ENCODE data around the gene FNIP2.
"Not testable (repeated sequence)": the region's sequence is repeated elsewhere in the genome, so short reads cannot be mapped to it uniquely, and the experiment has no call there.

FNIP2 gene

DNA sequence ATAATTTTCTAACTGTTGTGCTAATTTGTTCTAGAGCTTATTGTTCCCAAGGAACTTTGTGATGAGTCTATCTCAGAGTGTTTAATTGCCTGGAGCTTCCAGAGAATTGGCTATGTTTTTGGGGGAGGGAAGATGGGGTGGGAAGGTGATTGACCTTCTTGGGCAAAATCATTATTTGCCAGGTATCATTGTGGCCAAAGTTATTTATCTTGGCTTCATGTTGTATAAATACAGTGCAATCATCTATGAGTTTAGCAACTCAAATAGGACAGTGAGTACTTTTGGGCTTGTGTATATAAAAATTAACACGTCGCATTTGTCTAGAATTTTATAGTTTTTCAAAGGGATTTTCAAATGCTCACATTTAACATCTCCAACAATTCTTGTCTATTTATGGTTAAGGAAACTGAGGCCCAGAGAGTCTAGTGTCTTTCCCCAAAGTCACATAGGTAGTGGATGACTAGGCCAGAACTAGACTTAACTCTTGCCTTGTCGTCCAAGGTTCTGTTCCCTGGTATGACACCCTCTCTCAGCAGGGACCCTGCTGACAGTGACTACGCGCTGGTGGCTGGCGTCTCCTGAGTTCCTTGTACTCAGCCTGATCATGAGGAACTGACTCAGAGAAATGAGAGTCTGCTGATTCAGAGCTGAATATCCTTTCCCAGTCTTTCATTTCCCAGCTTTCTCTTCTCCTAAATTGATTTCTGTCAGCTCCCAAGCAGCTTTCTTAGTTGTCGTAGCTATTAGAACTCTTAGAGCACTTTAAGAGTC, 27.7 kb downstream of the FNIP2 start:
- no peak for DNase-seq

DNA sequence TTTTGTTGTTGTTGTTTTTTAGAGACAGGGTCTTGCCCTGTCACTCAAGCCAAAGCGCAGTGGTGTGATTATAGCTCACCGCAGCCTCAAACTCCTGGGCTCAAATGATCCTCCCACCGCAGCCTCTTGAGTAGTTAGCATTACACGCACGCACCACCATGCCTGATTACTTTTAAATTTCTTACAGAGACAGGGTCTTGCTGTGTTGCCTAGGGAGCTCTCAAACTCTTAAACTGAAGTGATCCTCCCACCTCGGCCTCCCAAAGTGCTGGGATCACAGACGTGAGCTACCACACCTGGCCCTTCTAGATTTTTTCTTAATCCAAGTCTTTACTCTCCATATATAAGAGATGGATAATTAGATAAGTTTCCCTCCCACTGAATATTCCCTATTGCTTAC, 29.2 kb downstream of the FNIP2 start:
- no peak for DNase-seq

DNA sequence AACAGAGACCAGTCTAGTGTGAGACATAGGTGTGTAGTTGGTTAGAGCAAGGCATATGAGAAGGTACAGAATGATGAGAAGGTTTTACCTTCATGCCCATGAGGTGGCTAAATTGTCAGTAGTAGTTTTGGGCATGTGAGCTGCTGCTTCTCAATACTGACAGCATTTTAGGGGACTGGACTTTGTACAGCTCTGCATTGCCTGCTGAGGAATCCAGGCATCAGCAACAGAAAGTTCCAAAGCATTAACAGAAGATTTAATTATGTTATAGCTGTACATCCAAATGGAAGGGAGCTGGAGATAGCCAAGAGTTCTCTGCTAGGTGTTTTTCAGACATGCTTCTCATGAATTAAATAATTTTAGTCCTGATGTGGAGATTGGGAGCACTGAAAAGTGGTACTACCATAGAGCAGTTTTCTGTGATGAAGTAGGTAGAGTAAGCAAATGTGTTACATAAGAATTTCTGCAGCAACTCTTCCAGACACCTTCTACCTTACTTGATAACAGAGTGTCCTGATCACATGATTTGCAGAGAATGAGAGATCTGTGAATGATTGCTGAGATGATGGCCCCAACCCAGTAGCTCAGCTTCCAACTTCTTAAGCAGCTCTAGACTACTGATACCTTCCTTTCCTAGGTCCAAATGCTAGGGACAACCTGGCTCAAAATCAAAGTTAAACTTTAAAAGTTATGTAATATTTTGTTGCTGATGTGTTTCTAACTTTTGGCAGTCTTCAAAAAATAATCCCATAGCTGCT, 30.4 kb downstream of the FNIP2 start:
- no peak for DNase-seq

DNA sequence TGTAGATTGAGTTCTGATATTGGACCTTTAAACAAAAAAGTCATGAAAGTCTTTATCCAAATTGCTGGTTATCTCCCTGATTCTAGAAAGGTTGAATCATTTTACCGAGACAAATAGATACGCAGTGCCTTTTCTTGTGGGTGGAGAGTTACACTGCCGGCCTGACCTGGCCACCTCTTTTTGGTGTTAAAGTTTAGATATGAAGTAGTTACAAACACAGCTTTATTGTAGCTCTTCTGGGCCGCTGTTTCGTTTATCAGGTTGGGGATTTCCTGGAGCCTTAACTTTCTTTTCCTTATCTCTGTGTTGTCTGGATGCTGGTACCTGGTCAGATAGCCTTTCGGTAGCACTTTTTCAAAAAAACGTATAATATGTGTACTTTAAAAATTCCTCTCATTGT, 31.0 kb downstream of the FNIP2 start:
- DNase-seq, result no peak

DNA sequence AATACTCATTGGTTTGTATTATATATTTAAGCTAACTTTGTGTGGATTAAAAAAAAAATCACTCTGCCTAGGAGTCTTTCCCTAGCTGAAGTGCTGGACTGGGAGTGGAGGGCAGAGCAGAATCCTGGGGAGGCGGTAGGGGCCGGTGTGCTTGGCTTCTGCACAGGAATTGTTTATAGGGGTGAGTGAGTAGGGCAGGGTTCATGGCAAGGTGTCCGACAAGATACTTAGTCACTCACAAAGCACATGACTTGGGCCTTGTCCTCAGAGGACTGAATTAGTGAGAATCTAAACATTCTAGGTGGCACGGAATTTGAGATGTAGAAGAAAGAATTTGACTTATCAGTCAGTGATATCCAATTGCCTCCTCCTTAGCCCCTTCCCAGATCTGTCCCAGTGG, 32.2 kb downstream of the FNIP2 start:
- no peak for DNase-seq

DNA sequence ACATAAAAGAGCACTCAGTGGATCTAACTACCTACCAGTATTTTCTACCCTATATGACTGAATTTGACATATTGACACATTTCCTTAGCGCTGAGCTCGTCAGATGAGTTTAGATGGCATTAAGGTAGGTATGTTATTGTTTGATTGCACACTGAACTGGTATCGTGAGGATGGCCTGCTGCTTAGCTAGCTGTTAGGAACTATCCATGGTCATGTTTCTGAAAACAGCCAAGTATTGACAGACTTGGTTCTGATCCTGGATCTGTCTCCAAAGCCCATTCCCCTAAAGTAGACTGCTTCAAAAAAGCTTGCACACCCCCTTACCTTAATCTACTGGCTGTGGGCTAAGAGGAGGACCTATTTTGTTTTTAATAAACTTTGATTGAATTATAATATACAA, 32.9 kb downstream of the FNIP2 start:
- no peak for DNase-seq

DNA sequence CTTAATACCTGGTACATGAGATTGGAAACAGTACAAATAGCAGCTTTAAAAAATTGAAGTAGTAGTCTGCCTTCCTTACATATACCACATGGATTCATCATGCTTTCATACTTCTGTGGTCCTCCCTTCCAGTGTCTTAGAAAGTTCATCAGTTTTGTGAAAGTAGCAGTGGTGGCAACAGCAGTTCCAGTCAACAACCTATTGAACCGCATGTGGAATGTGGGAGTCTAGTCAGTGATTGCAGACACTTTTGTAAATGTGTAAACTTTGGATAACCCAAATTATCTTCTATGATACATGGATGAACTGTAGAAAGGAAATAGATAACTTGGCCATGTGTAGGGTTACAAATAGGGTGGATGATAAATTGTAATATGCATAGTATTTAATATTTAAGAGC, 34.1 kb downstream of the FNIP2 start:
- DNase-seq, result no peak

DNA sequence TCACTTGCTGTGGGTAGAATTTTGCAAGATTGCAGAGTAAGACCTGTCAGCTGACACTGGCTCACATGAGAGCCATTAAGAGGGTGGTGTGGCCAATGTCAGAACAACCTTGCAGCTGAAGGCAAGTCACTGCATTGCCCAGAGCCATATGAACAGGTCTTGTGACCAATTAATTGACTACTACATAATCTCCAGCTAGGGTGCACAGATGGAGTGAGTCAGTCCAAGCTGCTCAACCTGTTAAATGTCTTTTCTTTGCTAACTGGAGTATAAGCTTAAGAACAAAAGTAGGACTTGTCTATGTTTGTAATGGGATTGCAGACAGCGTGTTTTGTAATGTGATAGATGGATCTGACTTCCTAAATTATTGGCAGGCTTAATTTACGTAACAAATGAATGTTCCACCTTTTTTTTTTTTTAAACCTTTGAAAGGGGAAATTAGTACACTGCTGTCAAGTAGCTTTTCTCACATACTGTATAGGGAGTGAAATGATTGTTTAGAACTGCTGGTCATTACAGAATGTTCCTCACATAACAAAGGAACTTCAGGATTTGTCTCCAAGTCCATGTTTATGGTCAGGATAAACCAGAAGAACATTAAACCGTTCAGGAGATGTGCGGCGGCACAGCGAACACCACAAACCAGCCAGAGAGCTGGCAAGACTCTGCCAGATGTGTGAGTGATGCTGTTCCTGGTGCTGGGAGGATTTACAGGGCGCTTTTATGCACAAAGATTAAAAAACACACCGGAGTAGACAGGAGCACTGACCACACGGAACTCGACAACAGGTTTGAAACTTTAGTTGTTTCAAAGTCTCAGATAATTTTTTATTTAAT, 37.0 kb downstream of the FNIP2 start:
- DNase-seq, result no peak

DNA sequence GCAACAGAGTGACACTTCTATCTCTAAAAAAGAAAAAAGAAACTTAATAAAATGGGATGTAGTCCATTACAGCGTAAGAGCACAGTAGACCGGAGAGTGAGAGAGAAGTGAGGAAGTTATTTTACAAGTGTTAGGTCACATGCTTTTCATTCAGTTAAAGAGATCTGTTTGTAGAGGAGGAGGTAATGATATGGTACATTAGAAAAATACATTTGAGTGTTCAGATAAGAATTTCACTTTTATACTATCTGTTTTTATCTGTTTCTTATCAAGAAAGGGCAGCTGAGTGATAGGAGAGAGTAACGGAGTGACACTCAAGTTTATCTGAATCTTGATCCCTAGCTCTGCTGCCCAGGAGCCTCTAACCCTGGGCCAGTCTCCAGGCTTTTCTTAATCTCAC, 38.9 kb downstream of the FNIP2 start:
- DNase-seq, result peak; percentile 24 to 43

DNA sequence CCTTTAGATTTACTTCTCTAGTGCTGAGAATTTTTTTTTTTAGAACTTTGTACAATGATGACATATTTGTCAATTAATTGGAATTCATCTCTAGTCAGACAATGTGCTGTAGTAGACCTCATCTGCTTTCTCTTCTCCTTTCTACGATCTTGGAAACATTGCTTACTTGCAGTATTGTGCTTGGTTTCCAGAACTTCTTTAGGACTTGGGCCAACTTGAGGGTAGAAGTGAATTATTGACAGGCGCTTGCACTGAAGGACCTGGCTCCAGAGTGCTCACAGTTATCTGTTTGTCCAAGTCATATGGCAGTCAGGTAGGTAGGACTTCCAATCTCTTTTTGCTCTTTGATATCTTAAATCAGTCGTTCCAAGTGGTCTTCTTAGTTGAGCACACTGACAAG, 39.6 kb downstream of the FNIP2 start:
- DNase-seq, result no peak

DNA sequence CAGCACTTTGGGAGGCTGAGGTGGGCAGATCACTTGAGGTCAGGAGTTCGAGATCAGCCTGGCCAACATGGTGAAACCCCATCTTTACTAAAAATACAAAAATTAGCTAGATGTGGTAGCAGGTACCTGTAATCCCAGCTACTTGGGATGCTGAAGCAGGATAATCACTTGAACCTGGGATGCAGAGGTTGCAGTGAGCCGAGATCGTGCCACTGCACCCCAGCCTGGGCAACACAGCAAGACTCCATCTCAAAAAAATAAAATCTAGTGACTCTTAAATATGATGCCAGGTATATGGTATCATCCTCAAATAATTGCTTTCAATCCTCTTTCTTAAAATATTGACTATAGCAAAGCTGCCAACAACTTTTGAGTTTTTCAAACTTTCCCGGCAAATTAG, 40.4 kb downstream of the FNIP2 start:
- DNase-seq, result not testable (repeated sequence)

DNA sequence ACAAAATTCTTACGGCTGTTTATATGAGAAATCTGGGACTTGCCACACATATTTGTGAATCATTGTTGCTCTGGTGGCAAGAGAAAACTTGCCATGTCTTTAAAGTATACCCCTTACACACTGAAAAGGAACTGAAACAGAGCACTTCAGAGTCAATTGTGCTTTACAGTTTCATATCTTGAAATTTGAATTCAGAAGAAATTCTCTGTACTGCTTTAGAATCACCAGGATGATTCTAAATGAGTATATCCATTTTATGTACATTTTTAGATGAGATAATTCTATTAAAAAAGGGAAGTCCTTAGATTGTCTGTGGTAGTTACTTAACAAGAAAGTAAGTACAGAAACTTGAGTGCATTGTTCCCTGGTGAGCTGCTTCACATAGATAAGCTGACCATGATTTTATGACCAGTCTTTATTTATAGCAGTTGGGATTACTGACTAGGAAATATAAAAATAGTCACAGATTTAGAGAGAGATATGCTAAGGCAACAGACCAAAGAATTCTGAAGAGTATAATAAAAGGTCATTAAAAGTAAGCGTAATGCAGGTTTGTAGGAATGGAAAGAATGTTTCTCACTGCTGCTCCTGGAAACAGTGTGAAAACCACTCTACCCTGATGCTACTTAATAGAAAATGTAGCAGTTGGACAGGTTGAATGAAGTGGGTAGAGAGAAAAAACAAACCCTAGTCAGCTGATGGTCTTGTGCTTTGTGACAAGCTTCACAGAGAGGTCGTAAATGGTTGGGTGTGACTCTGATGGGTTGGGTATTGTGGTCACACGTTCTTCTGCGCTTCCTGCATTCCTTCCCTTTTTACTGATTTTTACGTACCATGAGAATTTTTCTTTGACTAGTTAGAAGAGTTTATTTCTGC, 41.0 kb downstream of the FNIP2 start:
- DNase-seq, result peak; percentile 62 to 80

DNA sequence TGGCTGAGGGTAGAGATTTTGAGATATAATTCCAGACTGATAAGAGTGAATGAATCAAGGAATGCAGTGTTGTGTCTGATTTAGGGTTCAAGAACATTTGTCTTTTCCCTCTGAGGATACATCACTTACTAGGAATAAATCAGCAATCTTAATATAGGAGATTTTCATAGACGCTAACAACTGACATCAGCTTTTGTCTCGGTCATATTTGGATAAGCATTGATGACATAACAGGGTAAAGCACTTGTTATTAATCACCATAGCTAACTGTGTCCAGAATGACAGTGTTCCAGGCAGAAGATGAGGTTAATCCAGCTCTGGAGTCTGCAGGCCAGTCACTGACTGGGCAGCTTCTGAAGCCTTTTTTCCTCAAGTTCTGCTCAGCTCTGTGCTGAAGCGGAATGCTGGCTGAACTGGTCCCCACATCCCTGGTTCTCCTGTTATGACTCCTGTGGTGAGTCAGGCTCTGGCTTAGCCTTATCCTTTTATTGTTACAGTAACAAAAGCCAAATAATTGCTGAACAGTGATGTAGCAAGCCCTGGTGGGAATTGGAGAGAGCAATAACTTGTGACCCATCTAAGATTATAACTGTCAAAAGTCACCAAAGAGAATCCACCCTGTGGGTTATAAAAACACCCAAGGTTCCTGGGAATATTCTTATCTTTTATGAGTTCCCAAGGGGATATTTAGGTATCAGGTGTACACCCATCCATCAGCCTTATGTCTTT, 41.8 kb downstream of the FNIP2 start:
- no peak for DNase-seq

DNA sequence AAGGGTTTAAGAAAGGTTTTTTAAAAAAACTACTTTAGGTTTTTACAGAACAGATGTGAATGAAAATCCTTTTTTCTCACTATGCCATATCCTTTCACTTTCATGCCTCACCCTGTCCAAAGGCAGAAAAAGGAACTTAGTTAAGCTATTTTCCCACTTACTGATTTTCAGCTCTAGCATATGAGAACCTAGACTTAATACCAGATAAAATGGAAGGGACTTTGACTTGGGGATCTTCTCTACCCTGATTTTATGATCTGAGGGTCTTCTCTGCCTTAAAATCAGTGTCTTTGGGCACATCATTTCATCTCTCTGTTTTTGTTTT, 42.4 kb downstream of the FNIP2 start:
- peak; percentile 9 to 19 for DNase-seq

DNA sequence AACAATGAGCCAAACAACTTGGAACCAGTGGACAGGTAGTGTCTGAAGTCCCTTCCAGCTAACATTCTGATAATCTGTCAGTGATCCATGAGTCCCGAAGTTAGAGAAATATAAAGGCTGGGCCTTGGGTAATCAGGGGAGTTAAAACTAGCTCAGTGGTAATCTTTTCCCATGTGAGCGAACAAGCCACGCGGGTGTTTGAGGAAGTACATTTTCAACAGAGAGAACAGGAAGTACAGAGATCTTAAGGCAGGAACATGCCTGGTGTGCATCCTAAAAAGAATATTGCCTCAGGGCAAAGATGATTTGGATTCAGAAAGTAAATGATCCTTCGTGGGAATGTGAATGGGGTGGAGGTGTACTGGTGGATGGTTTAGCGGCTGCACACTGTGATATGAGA, 42.9 kb downstream of the FNIP2 start:
- DNase-seq, result peak; percentile 94 to 96

DNA sequence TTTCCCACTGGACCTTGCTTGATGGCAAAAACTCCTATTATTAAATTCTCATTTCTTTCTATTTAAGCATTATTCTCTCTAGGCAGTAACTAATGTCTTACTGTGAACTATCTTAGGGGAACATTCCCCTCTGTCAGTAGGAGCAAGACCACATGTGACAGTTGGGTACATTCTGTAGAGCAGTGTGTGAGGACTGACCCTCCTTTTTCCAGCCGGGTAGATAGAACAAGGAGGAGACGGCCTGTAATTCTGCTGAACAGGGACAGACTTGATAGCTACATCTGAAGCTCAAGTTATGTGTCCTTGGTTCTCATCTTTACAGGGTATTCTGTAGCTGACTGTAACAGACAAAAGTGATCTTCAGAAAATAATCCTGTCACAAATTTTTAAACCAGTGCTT, 43.3 kb downstream of the FNIP2 start:
- DNase-seq, result no peak

DNA sequence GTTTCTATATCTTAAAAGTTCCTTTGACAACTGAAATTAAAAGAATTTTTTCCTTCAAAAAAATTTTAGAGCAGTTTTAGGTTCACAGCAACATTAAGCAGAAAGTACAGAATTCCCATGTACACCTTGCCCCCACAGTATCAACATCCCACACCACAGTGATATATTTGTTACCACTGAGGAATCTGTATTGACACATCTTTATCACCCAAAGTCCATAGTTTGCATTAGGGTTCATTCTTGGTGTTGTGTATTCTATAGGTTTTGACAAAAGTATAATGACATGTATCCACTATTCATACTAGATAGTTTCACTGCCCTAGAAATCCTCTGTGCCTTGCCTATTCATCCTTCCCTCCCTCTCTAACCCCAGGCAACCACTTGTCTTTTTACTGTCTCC, 43.7 kb downstream of the FNIP2 start:
- no peak for DNase-seq

DNA sequence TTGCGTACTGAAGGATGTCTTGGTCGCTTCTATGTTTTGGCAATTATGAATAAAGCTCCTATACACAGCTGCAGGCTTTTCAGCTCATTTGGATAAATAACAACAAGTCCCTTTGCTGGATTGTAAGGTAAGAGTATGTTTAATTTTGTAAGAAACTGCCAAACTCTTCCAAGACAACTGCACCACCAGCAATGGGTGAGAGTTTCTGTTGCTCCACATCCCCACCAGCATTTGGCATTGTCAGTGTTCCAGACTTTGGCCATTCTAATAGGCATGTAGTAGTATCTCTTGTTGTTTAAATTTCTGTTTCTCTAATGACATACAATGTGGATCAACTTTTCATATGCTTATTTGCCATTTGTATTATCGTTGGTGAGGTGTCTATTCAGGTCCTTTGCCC, 44.3 kb downstream of the FNIP2 start:
- no peak for DNase-seq

DNA sequence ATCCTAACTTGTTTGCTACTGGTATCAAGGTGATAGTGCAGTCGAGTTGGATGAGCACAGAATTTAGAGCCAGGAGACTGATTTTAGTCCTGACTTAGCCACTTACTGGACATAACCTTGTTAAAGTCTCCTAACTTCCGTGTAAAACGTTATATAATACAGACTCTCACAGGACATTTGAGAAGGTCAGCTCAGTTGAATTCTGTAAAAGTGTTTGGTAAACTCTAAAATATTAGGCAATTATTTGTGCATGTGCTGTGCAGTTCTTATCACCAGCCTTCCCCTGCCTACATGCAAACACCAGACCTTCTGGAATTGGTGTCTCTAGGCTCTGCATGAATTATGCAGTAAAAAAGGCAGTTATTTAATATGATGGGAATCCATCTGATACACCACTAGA, 45.4 kb downstream of the FNIP2 start:
- DNase-seq, result no peak

DNA sequence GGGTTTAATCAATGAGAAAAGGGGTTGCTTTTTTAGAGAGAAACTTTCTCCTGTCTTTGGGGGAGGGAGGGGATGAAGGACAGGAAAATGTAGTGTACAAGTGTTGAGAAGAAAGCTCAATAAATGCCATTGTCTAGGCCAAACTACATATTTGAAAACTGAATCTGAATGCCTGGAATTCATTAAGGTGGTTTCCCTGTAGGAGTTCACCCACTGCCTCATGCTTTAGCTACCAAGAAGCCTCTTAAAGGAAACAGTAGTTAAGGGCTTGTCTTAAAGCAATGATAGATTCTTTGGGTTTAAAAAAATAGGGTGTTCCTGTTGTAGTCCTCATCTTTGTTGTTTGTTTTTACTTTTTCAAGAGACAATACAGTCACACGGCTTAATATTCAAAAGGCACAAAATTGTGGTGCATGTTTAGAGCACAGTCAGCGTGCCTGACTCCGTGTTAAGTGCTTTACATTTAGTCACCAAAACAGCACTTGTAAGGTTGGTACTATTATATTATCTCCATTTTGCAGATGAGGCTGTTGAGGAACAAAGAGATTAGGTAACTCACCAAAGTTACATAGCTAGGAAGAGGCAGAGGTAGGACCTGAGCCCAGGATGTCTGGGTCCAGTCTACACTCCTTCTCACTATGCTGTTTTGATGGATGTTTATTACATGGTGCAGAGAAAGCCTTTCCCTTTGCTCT, 46.0 kb downstream of the FNIP2 start:
- DNase-seq, result no peak

DNA sequence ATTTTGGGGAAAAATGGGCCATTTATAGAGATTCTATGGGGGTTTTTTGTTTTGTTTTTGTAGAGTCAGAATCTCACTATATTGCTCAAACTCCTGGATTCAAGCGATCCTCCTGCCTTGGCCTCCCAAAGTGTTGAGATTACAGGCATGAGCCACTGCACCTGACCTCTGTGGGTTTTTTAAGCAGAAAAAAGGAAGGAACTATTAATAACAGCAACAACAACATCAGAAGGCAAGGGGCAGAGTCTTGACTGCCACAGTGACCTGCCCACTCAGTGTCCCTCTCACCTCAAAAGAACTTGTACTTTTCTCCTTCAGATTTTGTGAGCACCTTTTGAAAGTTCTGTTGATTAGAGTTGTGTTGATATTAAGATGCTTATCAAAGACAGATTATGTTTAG, 48.1 kb downstream of the FNIP2 start:
- no peak for DNase-seq

All from Kasumi-1 (cell line).